KOPT-K1 (cell line): Measurements from ENCODE around the gene VWA1.
"Not testable (repeated sequence)": the region's sequence is repeated elsewhere in the genome, so short reads cannot be mapped to it uniquely, and the experiment has no call there.

Source experiments
- H3K27ac ChIP-seq: fragments of 200-600 bp; sonication (generic); 2 replicates; pipeline ENCODE4 v1.5.1; 2016; ENCODE audit warnings: antibody characterized with exemption, mild to moderate bottlenecking, low read depth, low read length; ENCODE audit not compliant: poor library complexity, severe bottlenecking
- H3K36me3 ChIP-seq: fragments of 200-600 bp; sonication (generic); 2 replicates; pipeline ENCODE4 v1.5.1; 2017; ENCODE audit warnings: antibody characterized with exemption, mild to moderate bottlenecking, low read length, moderate library complexity; ENCODE audit not compliant: insufficient read depth
- H3K9me3 ChIP-seq: fragments of 200-600 bp; sonication (generic); 2 replicates; pipeline ENCODE4 v1.5.1; 2017; ENCODE audit warnings: antibody characterized with exemption, low read length, mild to moderate bottlenecking; ENCODE audit not compliant: insufficient read depth, poor library complexity, severe bottlenecking

The VWA1 gene

GRCh38 chr1:1399872-1400575, 35.5 kb upstream of the VWA1 start:
- Histone ChIP-seq H3K36me3 (peaks cover 76% of the 10 kb centered on the region), H3K9me3 (no peaks in the 10 kb centered on the region), H3K27ac (peak overlapping the region; percentile 79)

GRCh38 chr1:1400576-1401456, 34.7 kb upstream of the VWA1 start:
- Histone ChIP-seq H3K27ac (peak overlapping the region; percentile 79), H3K9me3 (no peaks in the 10 kb centered on the region), H3K36me3 (peaks cover 76% of the 10 kb centered on the region)

- H3K9me3 ChIP-seq: no peaks in the 10 kb centered on the region
- H3K27ac ChIP-seq: no peak overlapping the region
- peaks cover 75% of the 10 kb centered on the region for H3K36me3 ChIP-seq
These were observed 34.0 kb upstream of the VWA1 start for GRCh38 chr1:1401457-1402010.

GRCh38 chr1:1402072-1402900, 33.2 kb upstream of the VWA1 start:
- Histone ChIP-seq H3K27ac (no peak overlapping the region), H3K36me3 (peaks cover 69% of the 10 kb centered on the region)

GRCh38 chr1:1402901-1403392, 32.5 kb upstream of the VWA1 start:
- peaks cover 62% of the 10 kb centered on the region for H3K36me3 ChIP-seq
- H3K27ac ChIP-seq, H3K9me3 ChIP-seq: not testable (repeated sequence)

More at GRCh38 chr1:1402072-1402900, 33.2 kb upstream of the VWA1 start:
- H3K9me3 ChIP-seq: no peaks in the 10 kb centered on the region

GRCh38 chr1:1403653-1404052, 31.8 kb upstream of the VWA1 start:
- Histone ChIP-seq H3K36me3 (peaks cover 62% of the 10 kb centered on the region), H3K9me3 (no peaks in the 10 kb centered on the region), H3K27ac (no peak overlapping the region)

- H3K9me3 ChIP-seq: no peaks in the 10 kb centered on the region
- peaks cover 63% of the 10 kb centered on the region for H3K36me3 ChIP-seq
- H3K27ac ChIP-seq: peak overlapping the region; percentile 93
These were observed 29.2 kb upstream of the VWA1 start for GRCh38 chr1:1406101-1406820.

GRCh38 chr1:1406821-1407635, 28.5 kb upstream of the VWA1 start, which contains the start of gene MRPL20:
Gene MRPL20, minus strand, starts transcription at chr1:1407293. Its CDS starts 76 bp downstream, at chr1:1407217.
- Histone ChIP-seq H3K27ac (peak within 1 kb of the TSS; percentile 93), H3K36me3 (peaks cover 55% of the 10 kb centered on the region), H3K9me3 (peaks cover 7% of the 10 kb centered on the region)

- H3K36me3 ChIP-seq: peaks cover 48% of the 10 kb centered on the region
- peak overlapping the region; percentile 93 for H3K27ac ChIP-seq
These were observed 27.7 kb upstream of the VWA1 start for GRCh38 chr1:1407636-1408318.

GRCh38 chr1:1410238-1410637, 25.3 kb upstream of the VWA1 start:
- H3K9me3 ChIP-seq: peaks cover 13% of the 10 kb centered on the region
- H3K36me3 ChIP-seq: peaks cover 23% of the 10 kb centered on the region
- not testable (repeated sequence) for H3K27ac ChIP-seq

More at GRCh38 chr1:1407636-1408318, 27.7 kb upstream of the VWA1 start:
- H3K9me3 ChIP-seq: peaks cover 13% of the 10 kb centered on the region

- Histone ChIP-seq H3K9me3 (peaks cover 13% of the 10 kb centered on the region), H3K27ac (no peak overlapping the region), H3K36me3 (peaks cover 13% of the 10 kb centered on the region)
These were observed 23.9 kb upstream of the VWA1 start for GRCh38 chr1:1411626-1412025.

GRCh38 chr1:1412311-1412902, 23.1 kb upstream of the VWA1 start:
- H3K27ac ChIP-seq: not testable (repeated sequence)
- peaks cover 13% of the 10 kb centered on the region for H3K36me3 ChIP-seq
- H3K9me3 ChIP-seq: peaks cover 13% of the 10 kb centered on the region
